Measurements from ENCODE around the gene RAB6D.
"Not testable (repeated sequence)": the region's sequence is repeated elsewhere in the genome, so short reads cannot be mapped to it uniquely, and the experiment has no call there.

RAB6D gene

GRCh38 chr2:131400441-131400840 lies 36.5 kb upstream of the RAB6D start:
- H3K27ac ChIP-seq (replicated peaks; ENCODE audit: low read length); H3K4me1 ChIP-seq (ENCODE audit: control insufficient read depth in 2 of 2, insufficient read depth in 1 of 2, low read depth in 1 of 2, low read length in 2 of 2); DNase-seq (ENCODE audit: low spot score); H3K18ac ChIP-seq (ENCODE audit: low read length); H3K23ac ChIP-seq (ENCODE audit: low read depth, low read length, poor library complexity); H2AFZ ChIP-seq (ENCODE audit: low read length); H3K36me3 ChIP-seq (replicated peaks in 1 of 2; ENCODE audit: control insufficient read depth in 2 of 2, insufficient read depth in 2 of 2, low read length in 2 of 2); H3K14ac ChIP-seq (ENCODE audit: low read length); H2BK15ac ChIP-seq (ENCODE audit: low read length); H2BK12ac ChIP-seq (ENCODE audit: low read length); H2AK5ac ChIP-seq (ENCODE audit: low read depth, low read length); H3K4me2 ChIP-seq (ENCODE audit: insufficient read depth, low read length, poor library complexity, severe bottlenecking); H4K91ac ChIP-seq (ENCODE audit: low read depth, low read length, poor library complexity); H3K4me3 ChIP-seq (ENCODE audit: low read length in 2 of 2); H3K9ac ChIP-seq (ENCODE audit: low read depth, low read length, poor library complexity); H3K79me1 ChIP-seq (ENCODE audit: low read depth, low read length); H2BK5ac ChIP-seq (ENCODE audit: low read length); H2BK120ac ChIP-seq (ENCODE audit: low read depth, low read length); H3K4ac ChIP-seq (ENCODE audit: low read length); H3K9me3 ChIP-seq (replicated peaks in 1 of 2; ENCODE audit: control insufficient read depth in 2 of 2, insufficient read depth in 1 of 2, low read depth in 1 of 2, low read length in 2 of 2): not testable (repeated sequence)
- Histone ChIP-seq H4K8ac (ENCODE audit: low read depth, low read length) (peak overlapping the region; percentile 43), H3K27me3 (ENCODE audit: control insufficient read depth in 3 of 3, insufficient read depth in 3 of 3, low read depth in 1 of 3, low read length in 3 of 3) (peaks cover 0 to 23% (median 0%) of the 10 kb centered on the region in 3 experiments)
- WGBS, 2 donors (ENCODE audit: extremely low coverage in 2 of 2, insufficient read length in 2 of 2, insufficient replicate concordance in 1 of 2), result no CpG with 5 or more reads among the region's 4 CpGs

- H3K4me1 ChIP-seq (ENCODE audit: control insufficient read depth in 2 of 2, insufficient read depth in 1 of 2, low read depth in 1 of 2, low read length in 2 of 2); H3K27ac ChIP-seq (replicated peaks; ENCODE audit: low read length); H3K36me3 ChIP-seq (replicated peaks in 1 of 2; ENCODE audit: control insufficient read depth in 2 of 2, insufficient read depth in 2 of 2, low read length in 2 of 2); H3K4ac ChIP-seq (ENCODE audit: low read length); H3K9me3 ChIP-seq (replicated peaks in 1 of 2; ENCODE audit: control insufficient read depth in 2 of 2, insufficient read depth in 1 of 2, low read depth in 1 of 2, low read length in 2 of 2); H3K4me3 ChIP-seq (ENCODE audit: low read length in 2 of 2); H2BK5ac ChIP-seq (ENCODE audit: low read length); H2BK12ac ChIP-seq (ENCODE audit: low read length); H3K23ac ChIP-seq (ENCODE audit: low read depth, low read length, poor library complexity); H3K14ac ChIP-seq (ENCODE audit: low read length); DNase-seq (ENCODE audit: low spot score); H3K9ac ChIP-seq (ENCODE audit: low read depth, low read length, poor library complexity); H2BK120ac ChIP-seq (ENCODE audit: low read depth, low read length); H2AK5ac ChIP-seq (ENCODE audit: low read depth, low read length); H4K91ac ChIP-seq (ENCODE audit: low read depth, low read length, poor library complexity); H2AFZ ChIP-seq (ENCODE audit: low read length); H3K4me2 ChIP-seq (ENCODE audit: insufficient read depth, low read length, poor library complexity, severe bottlenecking); H3K79me1 ChIP-seq (ENCODE audit: low read depth, low read length); H4K8ac ChIP-seq (ENCODE audit: low read depth, low read length); H2BK15ac ChIP-seq (ENCODE audit: low read length); H3K18ac ChIP-seq (ENCODE audit: low read length): not testable (repeated sequence)
- H3K27me3 ChIP-seq (ENCODE audit: control insufficient read depth in 3 of 3, insufficient read depth in 3 of 3, low read depth in 1 of 3, low read length in 3 of 3), result peaks cover 0 to 29% (median 0%) of the 10 kb centered on the region in 3 experiments
- WGBS, 2 donors (ENCODE audit: extremely low coverage in 2 of 2, insufficient read length in 2 of 2, insufficient replicate concordance in 1 of 2), result no CpG with 5 or more reads among the region's 1 CpG
Observed at GRCh38 chr2:131396209-131396608, 32.2 kb upstream of the RAB6D start.

GRCh38 chr2:131395024-131395645 lies 31.2 kb upstream of the RAB6D start:
- not testable (repeated sequence) for H3K4me1 ChIP-seq (ENCODE audit: control insufficient read depth in 2 of 2, insufficient read depth in 1 of 2, low read depth in 1 of 2, low read length in 2 of 2); H3K23ac ChIP-seq (ENCODE audit: low read depth, low read length, poor library complexity); H3K79me1 ChIP-seq (ENCODE audit: low read depth, low read length); H3K4ac ChIP-seq (ENCODE audit: low read length); H4K8ac ChIP-seq (ENCODE audit: low read depth, low read length); H3K14ac ChIP-seq (ENCODE audit: low read length); H2BK12ac ChIP-seq (ENCODE audit: low read length); H4K91ac ChIP-seq (ENCODE audit: low read depth, low read length, poor library complexity); H2BK5ac ChIP-seq (ENCODE audit: low read length); H3K9me3 ChIP-seq (replicated peaks in 1 of 2; ENCODE audit: control insufficient read depth in 2 of 2, insufficient read depth in 1 of 2, low read depth in 1 of 2, low read length in 2 of 2); H3K36me3 ChIP-seq (replicated peaks in 1 of 2; ENCODE audit: control insufficient read depth in 2 of 2, insufficient read depth in 2 of 2, low read length in 2 of 2); H2BK120ac ChIP-seq (ENCODE audit: low read depth, low read length); H3K27ac ChIP-seq (replicated peaks; ENCODE audit: low read length); H2AK5ac ChIP-seq (ENCODE audit: low read depth, low read length); DNase-seq (ENCODE audit: low spot score); H2BK15ac ChIP-seq (ENCODE audit: low read length)
- Histone ChIP-seq H2AFZ (ENCODE audit: low read length) (peak overlapping the region; percentile 79), H3K9ac (ENCODE audit: low read depth, low read length, poor library complexity) (peak overlapping the region; percentile 50), H3K4me3 (ENCODE audit: low read length in 2 of 2) (peak overlapping the region in 1 of 2 donors; percentile 12), H3K27me3 (ENCODE audit: control insufficient read depth in 3 of 3, insufficient read depth in 3 of 3, low read depth in 1 of 3, low read length in 3 of 3) (peaks cover 0 to 25% (median 0%) of the 10 kb centered on the region in 3 experiments), H3K4me2 (ENCODE audit: insufficient read depth, low read length, poor library complexity, severe bottlenecking) (peak overlapping the region; percentile 60), H3K18ac (ENCODE audit: low read length) (peak overlapping the region; percentile 96)
- no CpG with 5 or more reads among the region's 29 CpGs for WGBS, 2 donors (ENCODE audit: extremely low coverage in 2 of 2, insufficient read length in 2 of 2, insufficient replicate concordance in 1 of 2)

GRCh38 chr2:131394147-131394931 lies 30.4 kb upstream of the RAB6D start:
- no peak overlapping the region for H3K27ac ChIP-seq (replicated peaks; ENCODE audit: low read length)
- no peak overlapping the region for H2BK15ac ChIP-seq (ENCODE audit: low read length)
- peak; percentile 44 for DNase-seq (ENCODE audit: low spot score)
- H2BK5ac ChIP-seq (ENCODE audit: low read length), result no peak overlapping the region
- H3K4me1 ChIP-seq (ENCODE audit: control insufficient read depth in 2 of 2, insufficient read depth in 1 of 2, low read depth in 1 of 2, low read length in 2 of 2), result peaks cover 0 to 5% of the 10 kb centered on the region in 2 donors
- H3K79me1 ChIP-seq (ENCODE audit: low read depth, low read length), result no peaks in the 10 kb centered on the region
- H3K27me3 ChIP-seq (ENCODE audit: control insufficient read depth in 3 of 3, insufficient read depth in 3 of 3, low read depth in 1 of 3, low read length in 3 of 3), result peaks cover 0 to 24% (median 0%) of the 10 kb centered on the region in 3 experiments
- peak overlapping the region; percentile 90 for H3K9ac ChIP-seq (ENCODE audit: low read depth, low read length, poor library complexity)
- H2AK5ac ChIP-seq (ENCODE audit: low read depth, low read length), result no peak overlapping the region
- peak overlapping the region; percentile 79 for H2AFZ ChIP-seq (ENCODE audit: low read length)
- H2BK120ac ChIP-seq (ENCODE audit: low read depth, low read length), result no peak overlapping the region
- peak overlapping the region; percentile 85 for H3K18ac ChIP-seq (ENCODE audit: low read length)
- no peak overlapping the region for H3K14ac ChIP-seq (ENCODE audit: low read length)
- H3K23ac ChIP-seq (ENCODE audit: low read depth, low read length, poor library complexity), result peak overlapping the region; percentile 65
- peak overlapping the region in 1 of 2 donors; percentile 74 for H3K4me3 ChIP-seq (ENCODE audit: low read length in 2 of 2)
- H3K9me3 ChIP-seq (replicated peaks in 1 of 2; ENCODE audit: control insufficient read depth in 2 of 2, insufficient read depth in 1 of 2, low read depth in 1 of 2, low read length in 2 of 2), result no peaks in the 10 kb centered on the region
- no peaks in the 10 kb centered on the region for H3K36me3 ChIP-seq (replicated peaks in 1 of 2; ENCODE audit: control insufficient read depth in 2 of 2, insufficient read depth in 2 of 2, low read length in 2 of 2)
- peak overlapping the region; percentile 64 for H3K4me2 ChIP-seq (ENCODE audit: insufficient read depth, low read length, poor library complexity, severe bottlenecking)
- H4K8ac ChIP-seq (ENCODE audit: low read depth, low read length), result no peak overlapping the region
- no peak overlapping the region for H2BK12ac ChIP-seq (ENCODE audit: low read length)
- no peak overlapping the region for H4K91ac ChIP-seq (ENCODE audit: low read depth, low read length, poor library complexity)
- no CpG with 5 or more reads among the region's 45 CpGs for WGBS, 2 donors (ENCODE audit: extremely low coverage in 2 of 2, insufficient read length in 2 of 2, insufficient replicate concordance in 1 of 2)
- H3K4ac ChIP-seq (ENCODE audit: low read length), result no peak overlapping the region
